ENCODE measurements around the gene AKT2. TPM values are rescaled to one million over a fixed set of nuclear protein-coding genes. Genes with fewer than 3 reads are reported as not detected.

Gene AKT2
- total RNA-seq, 2 experiments from 2014 or later: 139 to 141 TPM

DNA sequence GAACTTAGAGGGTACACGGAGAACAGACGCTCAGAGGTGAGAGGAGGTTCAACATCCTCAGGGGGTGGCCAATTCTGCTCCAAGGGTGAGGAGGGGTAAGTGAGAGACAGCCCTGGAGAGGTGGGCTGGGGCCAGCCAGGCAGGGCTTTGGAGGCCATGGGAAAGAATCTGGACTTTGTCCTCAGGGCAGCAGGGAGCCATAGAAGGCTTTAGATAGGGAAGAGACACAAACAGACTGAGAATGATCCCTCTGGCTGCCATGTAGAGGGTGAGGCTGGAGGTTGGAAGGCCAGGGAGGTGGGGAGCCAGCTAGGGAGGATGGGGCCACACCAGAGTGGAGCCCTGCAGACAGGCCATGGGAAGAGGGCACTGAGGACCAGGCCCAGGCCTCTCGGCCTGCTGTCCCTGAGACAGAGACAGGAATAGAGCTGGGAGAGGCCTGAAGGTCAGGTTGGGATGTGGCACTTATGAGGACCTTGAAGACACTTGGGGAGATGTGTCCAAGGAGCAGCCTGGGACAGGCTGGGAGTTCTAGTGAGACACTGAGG is 29.5 kb downstream of the AKT2 start:
- Mint-ChIP-seq H3K36me3 (peaks cover 14% of the 10 kb centered on the region), H3K27me3 (no peaks in the 10 kb centered on the region), H3K27ac (no peak overlapping the region), H3K4me3 (no peak overlapping the region), H3K4me1 (peaks cover 21% of the 10 kb centered on the region), H3K9me3 (no peaks in the 10 kb centered on the region)
- no peak for DNase-seq

DNA sequence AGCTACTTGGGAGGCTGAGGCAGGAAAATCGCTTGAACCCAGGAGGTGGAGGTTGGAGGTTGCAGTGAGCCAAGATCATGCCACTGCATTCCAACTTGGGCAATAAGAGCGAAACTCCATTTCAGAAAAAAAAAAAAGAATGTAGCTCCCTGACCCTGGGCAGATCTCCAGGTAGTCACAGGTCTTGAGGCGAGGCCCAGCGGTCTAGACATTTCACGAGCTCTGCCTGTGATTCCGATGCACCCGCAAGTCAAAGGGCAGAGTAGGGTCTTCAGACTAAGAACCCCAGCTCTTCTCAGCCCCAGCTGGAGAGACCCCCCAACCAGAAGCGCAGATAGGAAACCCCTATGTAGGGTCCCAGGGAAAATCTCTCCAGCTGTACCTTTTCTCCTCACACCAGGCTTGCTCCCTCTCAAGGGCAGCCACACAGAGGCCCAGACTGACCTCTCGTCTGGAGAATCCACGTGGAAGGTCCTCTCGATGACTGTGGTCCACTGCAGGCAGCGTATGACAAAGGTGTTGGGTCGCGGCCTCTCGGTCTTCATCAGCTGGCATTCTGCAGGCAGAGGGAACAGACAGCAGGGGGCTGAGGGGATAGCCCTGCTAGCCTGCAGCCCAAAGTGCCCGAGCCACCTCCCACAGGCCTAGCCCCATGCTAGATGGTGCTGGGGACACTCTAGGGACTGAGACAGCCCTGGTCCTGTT is 30.3 kb downstream of the AKT2 start:
- H3K27ac Mint-ChIP-seq: no peak overlapping the region

DNA sequence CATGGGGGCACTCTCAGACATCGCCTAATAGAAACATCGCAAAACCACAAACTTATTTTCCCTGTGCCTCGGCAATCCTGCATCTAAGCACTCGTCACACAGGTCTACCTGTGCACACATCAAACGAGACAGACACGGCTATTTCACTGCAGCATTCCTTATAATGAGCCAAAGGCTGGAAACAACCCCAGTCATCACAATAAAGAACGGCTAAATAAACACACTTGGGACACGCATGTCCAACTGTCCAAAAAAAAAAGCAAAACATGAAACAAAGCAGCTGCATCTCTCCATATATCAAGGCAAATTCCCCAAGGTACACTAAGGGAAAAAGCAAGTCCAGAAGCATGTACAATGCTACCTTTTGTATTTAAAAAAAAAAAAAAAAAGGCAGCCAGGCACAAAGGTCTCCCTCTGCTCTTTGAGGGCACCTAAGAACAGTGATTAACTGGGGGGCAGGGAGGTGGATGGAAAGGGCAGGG is 31.5 kb downstream of the AKT2 start:
- H3K9me3 Mint-ChIP-seq: no peaks in the 10 kb centered on the region
- H3K4me1 Mint-ChIP-seq: peaks cover 15% of the 10 kb centered on the region
- peaks cover 14% of the 10 kb centered on the region for H3K36me3 Mint-ChIP-seq
- H3K27ac Mint-ChIP-seq: no peak overlapping the region
- H3K27me3 Mint-ChIP-seq: no peaks in the 10 kb centered on the region
- H3K4me3 Mint-ChIP-seq: no peak overlapping the region
- DNase-seq: no peak

More for the DNA sequence above, 30.3 kb downstream of the AKT2 start:
- DNase-seq: no peak
- peaks cover 20% of the 10 kb centered on the region for H3K4me1 Mint-ChIP-seq
- H3K36me3 Mint-ChIP-seq: peaks cover 13% of the 10 kb centered on the region
- no peaks in the 10 kb centered on the region for H3K9me3 Mint-ChIP-seq
- H3K27me3 Mint-ChIP-seq: no peaks in the 10 kb centered on the region
- no peak overlapping the region for H3K4me3 Mint-ChIP-seq

DNA sequence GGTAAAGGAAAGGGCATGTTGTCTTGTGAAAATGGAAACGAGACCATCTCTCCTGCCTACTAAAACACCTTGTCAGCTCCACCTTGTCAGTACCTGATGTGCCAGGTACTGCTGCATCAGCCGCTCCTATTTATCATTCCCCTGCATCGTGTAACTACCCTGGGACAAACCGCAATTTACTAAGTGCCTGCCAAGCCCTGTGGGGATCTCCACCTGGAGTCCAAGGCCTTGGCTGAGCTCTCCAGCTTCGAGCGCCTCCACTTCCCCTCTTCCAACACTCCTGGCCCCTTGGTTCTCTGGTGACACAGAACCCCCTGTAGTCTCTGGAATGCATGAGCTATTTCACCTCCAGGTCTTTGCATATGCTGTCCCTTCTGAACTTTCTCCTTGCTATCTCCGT is 32.8 kb downstream of the AKT2 start:
- no peaks in the 10 kb centered on the region for H3K9me3 Mint-ChIP-seq
- H3K4me1 Mint-ChIP-seq: peaks cover 13% of the 10 kb centered on the region
- no peak overlapping the region for H3K27ac Mint-ChIP-seq
- H3K27me3 Mint-ChIP-seq: no peaks in the 10 kb centered on the region
- DNase-seq: no peak
- H3K4me3 Mint-ChIP-seq: no peak overlapping the region
- H3K36me3 Mint-ChIP-seq: peaks cover 14% of the 10 kb centered on the region

DNA sequence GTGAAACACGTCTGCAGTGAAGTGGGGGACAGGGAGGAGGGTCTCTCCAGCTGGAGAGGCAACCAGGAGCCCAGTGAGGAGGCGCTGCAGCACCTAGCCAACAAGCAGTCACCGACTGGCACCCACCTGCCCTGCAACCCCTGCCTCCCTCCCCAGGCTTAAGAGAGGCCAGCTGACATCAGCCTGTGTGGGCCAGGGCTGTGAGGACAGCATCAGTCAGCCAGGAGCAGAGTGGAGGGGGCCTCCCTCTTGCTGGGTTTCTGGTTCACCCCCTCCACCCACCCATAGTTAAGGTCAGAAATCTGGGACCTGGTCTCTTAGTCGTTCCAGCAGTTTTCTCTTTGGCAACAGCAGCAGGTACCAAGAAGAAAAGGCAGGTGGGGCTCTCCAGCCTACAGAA is 33.2 kb downstream of the AKT2 start:
- no peak overlapping the region for H3K27ac Mint-ChIP-seq
- peaks cover 14% of the 10 kb centered on the region for H3K36me3 Mint-ChIP-seq
- H3K9me3 Mint-ChIP-seq: no peaks in the 10 kb centered on the region
- no peak for DNase-seq
- no peak overlapping the region for H3K4me3 Mint-ChIP-seq
- peaks cover 11% of the 10 kb centered on the region for H3K4me1 Mint-ChIP-seq
- no peaks in the 10 kb centered on the region for H3K27me3 Mint-ChIP-seq

- H3K27ac Mint-ChIP-seq: no peak overlapping the region
- H3K4me1 Mint-ChIP-seq: peaks cover 11% of the 10 kb centered on the region
- H3K4me3 Mint-ChIP-seq: no peak overlapping the region
- DNase-seq: no peak
- H3K27me3 Mint-ChIP-seq: no peaks in the 10 kb centered on the region
- no peaks in the 10 kb centered on the region for H3K9me3 Mint-ChIP-seq
- peaks cover 14% of the 10 kb centered on the region for H3K36me3 Mint-ChIP-seq
Measured at GRCh38 chr19:40251244-40251643, 33.9 kb downstream of the AKT2 start.

GRCh38 chr19:40249781-40250180 is 35.4 kb downstream of the AKT2 start:
- peaks cover 11% of the 10 kb centered on the region for H3K4me1 Mint-ChIP-seq
- no peaks in the 10 kb centered on the region for H3K27me3 Mint-ChIP-seq
- no peak overlapping the region for H3K27ac Mint-ChIP-seq
- no peaks in the 10 kb centered on the region for H3K9me3 Mint-ChIP-seq
- DNase-seq: no peak
- peaks cover 3% of the 10 kb centered on the region for H3K36me3 Mint-ChIP-seq
- H3K4me3 Mint-ChIP-seq: no peak overlapping the region

DNA sequence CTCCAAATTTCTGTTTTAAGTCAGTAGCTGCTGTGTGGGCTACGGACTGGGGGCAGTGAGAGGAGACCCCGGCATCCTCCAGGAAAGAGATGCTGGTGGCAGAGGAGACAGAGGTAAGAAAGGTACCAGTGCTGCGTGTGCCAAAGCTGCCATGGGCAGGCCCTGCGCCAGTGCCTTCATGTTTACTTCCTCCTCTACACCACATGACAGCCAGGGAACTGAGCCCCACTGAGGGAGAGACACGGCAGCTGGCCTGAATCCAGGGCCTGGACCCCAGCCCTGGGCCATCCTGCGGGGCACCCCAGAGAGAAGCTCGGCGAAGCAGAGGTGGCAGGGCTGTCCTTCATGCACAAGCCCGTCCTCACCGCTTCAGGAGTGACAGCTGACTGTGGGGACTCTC is 35.9 kb downstream of the AKT2 start:
- H3K4me1 Mint-ChIP-seq: peaks cover 11% of the 10 kb centered on the region

GRCh38 chr19:40247735-40248262 is 37.3 kb downstream of the AKT2 start:
- Mint-ChIP-seq H3K4me3 (no peak overlapping the region), H3K9me3 (no peaks in the 10 kb centered on the region), H3K27ac (no peak overlapping the region)

More for the DNA sequence above, 35.9 kb downstream of the AKT2 start:
- Mint-ChIP-seq H3K9me3 (no peaks in the 10 kb centered on the region), H3K27me3 (no peaks in the 10 kb centered on the region), H3K4me3 (no peak overlapping the region), H3K36me3 (peaks cover 3% of the 10 kb centered on the region), H3K27ac (no peak overlapping the region)
- DNase-seq: no peak

GRCh38 chr19:40247178-40247577 is 38.0 kb downstream of the AKT2 start:
- Mint-ChIP-seq H3K4me1 (peaks cover 7% of the 10 kb centered on the region), H3K27ac (no peak overlapping the region), H3K9me3 (no peaks in the 10 kb centered on the region), H3K4me3 (no peak overlapping the region), H3K27me3 (no peaks in the 10 kb centered on the region), H3K36me3 (peaks cover 3% of the 10 kb centered on the region)
- DNase-seq: no peak

More at GRCh38 chr19:40247735-40248262, 37.3 kb downstream of the AKT2 start:
- no peaks in the 10 kb centered on the region for H3K27me3 Mint-ChIP-seq
- H3K4me1 Mint-ChIP-seq: peaks cover 7% of the 10 kb centered on the region
- no peak for DNase-seq
- H3K36me3 Mint-ChIP-seq: peaks cover 3% of the 10 kb centered on the region

DNA sequence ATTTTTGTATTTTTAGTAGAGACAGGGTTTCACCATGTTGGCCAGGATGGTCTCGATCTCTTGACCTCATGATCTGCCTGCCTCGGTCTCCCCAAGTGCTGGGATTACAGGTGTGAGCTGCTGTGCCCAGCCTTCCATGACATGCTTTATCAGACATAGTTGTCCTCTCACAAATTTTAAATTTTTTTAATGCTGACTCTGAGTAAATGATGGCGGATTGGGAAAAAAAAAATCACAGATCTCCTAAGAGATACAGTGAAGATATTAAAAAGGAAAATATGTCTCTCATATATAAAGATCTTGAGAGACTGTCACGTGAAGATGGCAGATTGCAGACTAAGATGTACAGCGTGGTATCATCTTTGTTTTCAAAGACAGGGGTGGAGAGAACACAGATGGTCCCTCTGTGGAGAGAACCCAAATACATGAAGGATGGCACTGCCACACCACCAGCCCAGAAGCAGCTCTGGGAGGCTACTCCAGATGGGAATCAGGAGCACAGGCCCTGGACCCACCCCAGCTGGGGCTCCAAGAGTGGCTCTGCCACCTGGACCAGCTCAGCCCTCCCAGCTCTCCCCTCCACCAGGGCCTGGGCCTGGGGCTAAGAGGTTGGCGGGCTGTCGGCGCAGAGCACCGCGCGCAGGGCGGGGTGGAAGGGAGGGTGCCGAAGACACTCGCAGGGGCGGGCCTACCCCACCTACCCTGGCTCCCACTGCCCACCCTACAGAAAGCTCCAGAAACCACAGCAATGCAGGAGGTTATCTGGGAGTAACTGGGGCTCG is 38.7 kb downstream of the AKT2 start:
- Mint-ChIP-seq H3K4me3 (no peak overlapping the region), H3K36me3 (peaks cover 3% of the 10 kb centered on the region), H3K27me3 (no peaks in the 10 kb centered on the region), H3K4me1 (peaks cover 7% of the 10 kb centered on the region), H3K27ac (no peak overlapping the region), H3K9me3 (no peaks in the 10 kb centered on the region)
- DNase-seq: no peak

- Mint-ChIP-seq H3K27ac (no peak overlapping the region), H3K4me1 (peaks cover 7% of the 10 kb centered on the region), H3K9me3 (no peaks in the 10 kb centered on the region), H3K36me3 (peaks cover 3% of the 10 kb centered on the region), H3K4me3 (no peak overlapping the region), H3K27me3 (no peaks in the 10 kb centered on the region)
- DNase-seq: no peak
Measured at GRCh38 chr19:40245506-40246128, 39.5 kb downstream of the AKT2 start.

- Mint-ChIP-seq H3K4me1 (peaks cover 5% of the 10 kb centered on the region), H3K4me3 (no peak overlapping the region), H3K9me3 (no peaks in the 10 kb centered on the region), H3K27me3 (no peaks in the 10 kb centered on the region), H3K27ac (no peak overlapping the region), H3K36me3 (peaks cover 2% of the 10 kb centered on the region)
- DNase-seq: no peak
Measured at GRCh38 chr19:40244579-40245317, 40.4 kb downstream of the AKT2 start.

- Mint-ChIP-seq H3K4me3 (no peak overlapping the region), H3K36me3 (peaks cover under 1% of the 10 kb centered on the region), H3K27ac (no peak overlapping the region), H3K4me1 (peaks cover 3% of the 10 kb centered on the region), H3K9me3 (no peaks in the 10 kb centered on the region), H3K27me3 (no peaks in the 10 kb centered on the region)
- no peak for DNase-seq
Measured at GRCh38 chr19:40243181-40243580, 42.0 kb downstream of the AKT2 start.
